GM18873 (cell line): ENCODE data around the gene TCERG1.
"Not testable (repeated sequence)": the region's sequence is repeated elsewhere in the genome, so short reads cannot be mapped to it uniquely, and the experiment has no call there.

Source experiments
- ATAC-seq: cut with Tn5 transposase; IDR thresholded peaks from one replicate; pipeline ENCODE4 v1.9.1; 2021; ENCODE audit warnings: mild to moderate bottlenecking, moderate library complexity, moderate number of reproducible peaks; ENCODE audit not compliant: unreplicated experiment, low FRiP score

The TCERG1 gene

DNA sequence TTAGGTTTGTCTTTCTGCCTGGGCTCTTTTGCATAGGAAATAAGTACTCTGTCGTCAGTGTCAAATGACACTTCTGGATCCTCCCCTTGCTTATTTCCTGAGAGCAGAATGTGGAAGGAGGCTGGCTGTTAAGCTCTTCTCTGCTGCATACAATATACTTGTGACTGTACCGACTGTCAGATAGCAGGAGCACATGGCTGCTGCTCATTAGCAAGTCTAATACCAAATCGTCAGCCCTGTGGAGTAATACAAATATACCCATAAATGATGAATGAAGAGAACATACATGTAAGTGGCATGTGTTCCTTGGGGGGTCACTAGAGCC, 69.0 kb downstream of the TCERG1 start, which contains the start of gene GPR151:
Gene GPR151, minus strand, starts transcription at position 40 of the 325 bp plus-strand sequence. CDS start 77 bp downstream, outside the sequence.
- no peak for ATAC-seq

GRCh38 chr5:146519554-146519953, 72.4 kb downstream of the TCERG1 start:
- no peak for ATAC-seq

DNA sequence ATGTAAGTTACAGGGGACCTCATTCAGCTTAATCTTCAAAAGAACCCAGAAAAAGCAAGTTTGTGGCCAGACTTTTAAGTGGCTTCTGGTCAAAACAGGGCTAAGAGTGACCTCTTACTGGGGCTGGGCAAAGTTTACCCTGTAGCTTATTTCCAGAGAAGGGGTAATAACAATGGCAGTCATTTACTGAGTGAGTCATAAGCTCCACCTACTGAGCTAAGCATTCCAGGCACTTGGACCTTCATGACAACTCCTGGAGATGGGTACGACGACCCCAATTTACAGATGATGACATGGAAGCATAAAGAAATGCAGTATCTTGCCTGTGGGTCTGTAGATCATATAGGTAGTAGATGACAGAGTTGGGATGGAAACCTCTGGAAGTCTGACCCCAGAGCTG, 73.6 kb downstream of the TCERG1 start:
- ATAC-seq, result no peak

GRCh38 chr5:146521403-146522106, 74.4 kb downstream of the TCERG1 start:
- no peak for ATAC-seq

DNA sequence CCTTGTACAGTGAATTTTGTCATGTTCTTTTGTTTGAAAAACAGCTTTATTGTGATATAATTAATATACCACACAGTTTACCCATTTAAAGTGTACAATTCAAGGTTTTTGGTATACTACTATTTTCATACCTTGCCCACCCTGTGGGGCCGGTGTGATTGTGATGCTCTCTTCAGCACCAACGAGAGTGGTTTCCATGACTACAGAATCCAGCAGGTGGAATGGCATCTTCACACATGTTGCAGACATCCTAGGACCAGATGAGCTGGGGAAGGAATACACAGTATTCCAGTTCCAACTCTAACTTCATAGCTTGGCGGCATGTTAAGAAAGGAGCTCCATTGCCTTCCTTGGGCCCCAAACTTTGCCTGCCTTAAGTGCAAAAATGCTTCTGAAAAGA, 76.6 kb downstream of the TCERG1 start:
- ATAC-seq, result no peak

DNA sequence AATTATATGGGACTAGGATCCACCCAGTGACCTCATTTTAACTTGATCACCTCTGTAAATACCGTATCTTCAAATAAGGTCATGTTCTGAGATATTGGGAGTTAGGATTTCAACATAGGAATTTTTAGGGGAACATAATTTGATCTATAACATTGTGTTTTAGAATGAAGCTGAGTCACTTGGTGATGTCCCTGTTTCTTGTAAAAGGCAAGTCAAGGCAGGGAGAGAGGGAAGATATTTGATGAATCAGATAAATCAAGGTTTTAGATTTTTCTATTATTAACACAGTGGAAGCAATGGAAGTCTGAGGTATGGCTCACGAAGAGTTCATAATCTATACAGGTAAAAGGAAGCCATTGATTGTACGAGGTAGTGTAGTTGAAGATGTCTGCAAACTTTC, 80.7 kb downstream of the TCERG1 start:
- ATAC-seq, result no peak

- no peak for ATAC-seq
These were observed 81.1 kb downstream of the TCERG1 start for GRCh38 chr5:146528236-146528635.

- no peak for ATAC-seq
These were observed 82.9 kb downstream of the TCERG1 start for GRCh38 chr5:146529984-146530383.

- ATAC-seq, result peak; percentile 97
These were observed 86.2 kb downstream of the TCERG1 start for GRCh38 chr5:146533260-146533857.

GRCh38 chr5:146533882-146534281, 86.7 kb downstream of the TCERG1 start:
- no peak for ATAC-seq

GRCh38 chr5:146538432-146538831, 91.3 kb downstream of the TCERG1 start:
- no peak for ATAC-seq

GRCh38 chr5:146539973-146540372, 92.8 kb downstream of the TCERG1 start:
- no peak for ATAC-seq

GRCh38 chr5:146540414-146540813, 93.3 kb downstream of the TCERG1 start:
- no peak for ATAC-seq

GRCh38 chr5:146541958-146542849, 95.1 kb downstream of the TCERG1 start:
- peak; percentile 96 for ATAC-seq

DNA sequence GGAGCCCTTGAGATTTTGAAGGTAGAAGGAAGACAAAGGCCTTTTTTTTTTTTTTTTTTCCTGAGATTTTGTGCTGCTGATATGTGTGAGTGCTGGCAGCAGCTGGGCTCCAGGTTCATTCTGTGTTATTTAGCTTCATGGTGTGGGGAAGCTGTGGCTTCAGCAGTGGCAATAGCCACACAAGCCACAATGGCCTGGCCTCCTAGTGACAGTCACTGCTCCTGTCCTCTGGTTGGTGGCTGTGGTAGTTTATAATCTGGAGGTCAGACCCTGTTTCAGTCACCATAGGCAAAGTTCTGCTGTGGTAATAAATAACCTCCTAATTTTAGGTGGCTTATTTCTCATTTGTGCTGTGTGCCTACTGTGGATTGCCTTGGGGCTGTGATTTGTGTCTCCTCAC, 97.1 kb downstream of the TCERG1 start:
- no peak for ATAC-seq

- ATAC-seq, result no peak
These were observed 101.8 kb downstream of the TCERG1 start for GRCh38 chr5:146548781-146549449.

DNA sequence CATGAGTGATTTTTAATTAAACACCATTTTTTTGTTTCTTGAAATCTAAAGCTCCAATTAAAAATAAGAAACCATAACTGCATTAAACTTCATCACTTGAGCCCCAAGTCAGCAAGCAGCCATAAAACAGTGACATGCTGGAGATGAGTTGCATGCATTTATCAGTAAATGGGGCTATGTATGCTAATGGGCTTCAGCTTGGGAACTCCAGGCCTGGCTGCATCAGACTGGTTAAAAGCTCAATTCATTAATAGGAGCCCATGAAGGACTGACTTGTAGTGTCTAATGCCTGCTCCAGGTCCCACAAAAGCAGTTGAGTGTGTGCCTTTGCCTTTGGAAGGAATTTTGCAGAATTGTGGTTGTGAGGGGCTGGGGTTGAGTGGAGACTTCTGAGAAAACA, 102.5 kb downstream of the TCERG1 start:
- ATAC-seq, result no peak

GRCh38 chr5:146553446-146553845, 106.3 kb downstream of the TCERG1 start:
- no peak for ATAC-seq

- not testable (repeated sequence) for ATAC-seq
These were observed 109.8 kb downstream of the TCERG1 start for GRCh38 chr5:146556884-146557283.

DNA sequence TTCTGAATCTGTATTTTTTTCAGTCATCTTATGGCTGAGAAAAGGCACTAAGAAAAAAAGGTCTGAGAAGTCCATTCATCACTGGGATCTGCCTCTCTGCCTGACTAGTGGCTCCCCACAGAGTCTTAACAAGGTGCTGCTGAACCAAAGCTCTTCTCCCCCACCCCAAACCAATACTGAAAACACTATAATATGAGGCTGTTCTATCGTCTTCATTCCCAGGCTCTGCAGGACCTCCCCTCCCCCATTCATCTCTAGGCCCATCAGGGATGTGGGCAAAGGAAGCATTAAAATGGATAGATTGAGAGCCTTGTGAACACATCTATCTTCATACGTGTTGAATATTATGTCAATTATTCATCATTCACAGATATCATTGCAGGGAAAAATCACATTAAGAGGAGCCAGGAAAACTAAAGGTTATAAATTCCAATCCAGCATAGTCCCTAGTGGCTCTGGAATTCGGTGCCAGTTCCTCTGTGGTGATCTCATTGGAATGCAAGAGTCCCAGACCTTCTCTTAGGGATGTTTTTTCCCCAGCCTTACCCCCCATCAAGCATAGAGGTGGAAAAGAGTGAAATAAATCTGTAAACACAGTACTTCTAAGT, 113.2 kb downstream of the TCERG1 start:
- ATAC-seq, result no peak
